Caco-2 (cell line): ENCODE data around the gene MRPL27. TPM values are rescaled to one million over a fixed set of nuclear protein-coding genes. Genes with fewer than 3 reads are reported as not detected.

ENCODE experiments used
- BruUV-seq: library from RNA; stranded (reverse); fragments of 400-500 nt; replicated peaks from 2 replicates; lab custom pipeline; 2021; lab: Mats Ljungman, UMichigan
- CTCF ChIA-PET: fragments of 300-600 bp; sonication (Branson Sonifier 250); formaldehyde crosslinking; loops from one replicate; lab custom pipeline; 2022; ENCODE audit warnings: antibody characterized with exemption; lab: Charles Lee
- POLR2A ChIA-PET: fragments of 300-600 bp; sonication (Branson Sonifier 250); formaldehyde crosslinking; loops from one replicate; lab custom pipeline; 2022; ENCODE audit warnings: antibody characterized with exemption; lab: Charles Lee
- DNase-seq, 2 experiments: peaks; one replicate each; pipeline versions ENCODE4 v3.0.0 to v3.0.0-alpha.2; 2020 to 2022
- H3K27me3 ChIP-seq: replicated peaks from 2 replicates; pipeline ENCODE4 v1.6.0; 2011; ENCODE audit warnings: low read length; ENCODE audit not compliant: control insufficient read depth, insufficient read depth
- H3K36me3 ChIP-seq: 2 replicates; pipeline ENCODE4 v1.5.1; 2011; ENCODE audit warnings: low read length; ENCODE audit not compliant: control insufficient read depth, insufficient read depth
- H3K4me1 ChIP-seq: fragments of 250-450 bp; sonication (Bioruptor Pico); 2 replicates; pipeline ENCODE4 v1.5.1; 2020; ENCODE audit warnings: mild to moderate bottlenecking
- H3K4me3 ChIP-seq: 2 replicates; pipeline ENCODE4 v1.5.1; 2011; ENCODE audit warnings: low read depth, mild to moderate bottlenecking, control low read depth, low read length
- H3K9me3 ChIP-seq: fragments of 250-450 bp; sonication (Bioruptor Pico); 2 replicates; pipeline ENCODE4 v1.5.1; 2020; ENCODE audit warnings: mild to moderate bottlenecking, moderate library complexity
- H3K27ac Mint-ChIP-seq: one replicate; pipeline ENCODE4 v1.8.0; 2022; ENCODE audit warnings: mixed read lengths; ENCODE audit not compliant: unreplicated experiment
- H3K27me3 Mint-ChIP-seq: one replicate; pipeline ENCODE4 v1.8.0; 2022; ENCODE audit warnings: mixed read lengths; ENCODE audit not compliant: insufficient read depth, unreplicated experiment
- H3K36me3 Mint-ChIP-seq: one replicate; pipeline ENCODE4 v1.8.0; 2022; ENCODE audit warnings: mild to moderate bottlenecking, mixed read lengths; ENCODE audit not compliant: insufficient read depth, unreplicated experiment
- H3K4me1 Mint-ChIP-seq: one replicate; pipeline ENCODE4 v1.8.0; 2022; ENCODE audit warnings: low read depth, mixed read lengths; ENCODE audit not compliant: unreplicated experiment
- H3K4me3 Mint-ChIP-seq: one replicate; pipeline ENCODE4 v1.8.0; 2022; ENCODE audit warnings: mild to moderate bottlenecking, moderate library complexity, mixed read lengths; ENCODE audit not compliant: unreplicated experiment
- H3K9me3 Mint-ChIP-seq: one replicate; pipeline ENCODE4 v1.8.0; 2022; ENCODE audit warnings: mixed read lengths; ENCODE audit not compliant: unreplicated experiment
- intact Hi-C: fragments of 100-400 bp; cut with micrococcal nuclease; formaldehyde crosslinking; loops from one replicate; pipeline ENCODE4 v1.10.0; 2022; ENCODE audit not compliant: unreplicated experiment
- total RNA-seq: library from RNA; stranded (reverse); gene quantifications from 2 replicates; pipeline ENCODE4 v1.2.3, GENCODE V29; 2022
- TF ChIP-seq, protein P1 (sequence below), 2 experiments: fragments of 200-600 bp in 1 of 2; IDR thresholded peaks; 1 replicate in 1 of 2; 2 replicates in 1 of 2; pipeline versions ENCODE4 v1.5.1 to v1.8.0; 2011 to 2022; ENCODE audit warnings: antibody characterized with exemption in 1 of 2, control low read depth in 1 of 2, inconsistent platforms in 1 of 2, low read depth in 1 of 2, low read length in 1 of 2, mild to moderate bottlenecking in 1 of 2, moderate library complexity in 1 of 2; ENCODE audit not compliant: insufficient read depth in 1 of 2, severe bottlenecking in 1 of 2, unreplicated experiment in 1 of 2

MRPL27 gene
- total RNA-seq, 1 experiment from 2014 or later, result 196 TPM

DNA sequence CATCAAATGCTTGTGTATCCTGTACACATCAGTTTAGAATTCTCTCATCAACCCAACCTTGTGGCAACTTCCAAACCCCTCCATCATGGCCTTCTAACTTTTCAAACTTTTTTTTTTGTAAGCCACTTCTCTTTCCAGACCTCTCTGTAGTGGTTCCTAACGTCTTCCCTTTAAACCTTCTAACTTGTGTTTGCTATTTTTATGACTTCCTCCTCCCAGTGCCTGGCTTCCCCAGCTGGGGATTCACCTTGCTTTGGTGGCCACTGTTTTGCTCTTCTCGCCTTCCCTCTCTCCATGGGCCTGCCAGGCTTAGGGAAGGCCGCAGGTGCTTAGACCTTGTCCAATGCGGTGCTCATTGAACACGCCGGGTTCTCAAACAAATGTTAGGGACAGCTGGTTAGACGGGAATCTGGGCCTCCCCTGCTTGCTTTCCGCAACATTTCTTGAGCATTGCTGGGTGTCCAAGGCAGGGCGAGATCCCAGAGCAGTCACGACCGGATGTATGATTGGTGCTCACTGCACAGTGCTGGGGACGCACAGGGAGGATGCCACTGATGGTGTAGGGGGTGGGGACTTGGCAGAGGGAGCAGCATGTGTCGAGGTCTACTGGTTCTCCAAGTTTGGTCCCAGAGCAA, 28.1 kb downstream of the MRPL27 start:
- H3K9me3 ChIP-seq, result peaks cover 8% of the 10 kb centered on the region
- intact Hi-C loops, result loop anchor here (1.0 kb wide), 1 partner anchor 145 kb away; no protein-coding TSS in a partner anchor
- DNase-seq, result peak in 1 of 2 experiments; percentile 59
- ChIA-PET CTCF (interaction anchor here (0.8 to 1.8 kb wide), 2 partner anchors 145 to 193 kb away, joined by 3 to 8 read pairs; no protein-coding TSS in a partner anchor), POLR2A (no interaction called here)
- Mint-ChIP-seq H3K4me3 (peak overlapping the region; percentile 96), H3K36me3 (peaks cover 16% of the 10 kb centered on the region), H3K27me3 (no peaks in the 10 kb centered on the region), H3K27ac (peak overlapping the region; percentile 81), H3K4me1 (peaks cover 22% of the 10 kb centered on the region), H3K9me3 (no peaks in the 10 kb centered on the region)
- H3K27me3 ChIP-seq, result no peaks in the 10 kb centered on the region
- 0 out of 2 replicates have a peak, but pooled peaks cover 2% of the 10 kb centered on the region for H3K36me3 ChIP-seq
- peak overlapping the region; percentile 85 for H3K4me3 ChIP-seq
- H3K4me1 ChIP-seq, result peaks cover 13% of the 10 kb centered on the region
- BruUV-seq, result no TSS peak
- TF ChIP-seq, protein P1, sequence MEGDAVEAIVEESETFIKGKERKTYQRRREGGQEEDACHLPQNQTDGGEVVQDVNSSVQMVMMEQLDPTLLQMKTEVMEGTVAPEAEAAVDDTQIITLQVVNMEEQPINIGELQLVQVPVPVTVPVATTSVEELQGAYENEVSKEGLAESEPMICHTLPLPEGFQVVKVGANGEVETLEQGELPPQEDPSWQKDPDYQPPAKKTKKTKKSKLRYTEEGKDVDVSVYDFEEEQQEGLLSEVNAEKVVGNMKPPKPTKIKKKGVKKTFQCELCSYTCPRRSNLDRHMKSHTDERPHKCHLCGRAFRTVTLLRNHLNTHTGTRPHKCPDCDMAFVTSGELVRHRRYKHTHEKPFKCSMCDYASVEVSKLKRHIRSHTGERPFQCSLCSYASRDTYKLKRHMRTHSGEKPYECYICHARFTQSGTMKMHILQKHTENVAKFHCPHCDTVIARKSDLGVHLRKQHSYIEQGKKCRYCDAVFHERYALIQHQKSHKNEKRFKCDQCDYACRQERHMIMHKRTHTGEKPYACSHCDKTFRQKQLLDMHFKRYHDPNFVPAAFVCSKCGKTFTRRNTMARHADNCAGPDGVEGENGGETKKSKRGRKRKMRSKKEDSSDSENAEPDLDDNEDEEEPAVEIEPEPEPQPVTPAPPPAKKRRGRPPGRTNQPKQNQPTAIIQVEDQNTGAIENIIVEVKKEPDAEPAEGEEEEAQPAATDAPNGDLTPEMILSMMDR (IDR thresholded peaks at IDR 0.05; ENCODE audit: insufficient read depth in 1 of 2, low read depth in 1 of 2, low read length in 1 of 2, severe bottlenecking in 1 of 2, unreplicated experiment in 1 of 2), result no peak

DNA sequence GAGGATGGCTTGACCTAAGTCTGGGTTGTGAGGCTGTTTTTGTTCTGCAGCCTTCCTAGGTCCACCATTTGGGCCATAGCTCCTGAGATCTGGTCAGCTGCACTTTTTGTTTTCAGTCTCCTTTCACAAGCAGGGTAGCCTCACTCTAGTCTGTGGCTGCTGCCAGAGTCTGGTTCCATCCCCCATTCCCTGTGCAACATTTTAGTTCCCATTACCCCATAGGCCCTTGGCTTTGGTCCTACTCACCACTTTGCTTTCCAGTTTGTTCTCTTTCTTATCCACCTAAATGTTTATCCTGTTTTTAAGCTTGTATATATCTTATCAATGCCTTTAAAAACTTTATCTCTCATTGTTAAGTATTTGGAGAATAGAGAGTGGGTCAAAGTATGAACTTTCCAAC, 33.6 kb downstream of the MRPL27 start:
- Mint-ChIP-seq H3K9me3 (peaks cover 15% of the 10 kb centered on the region), H3K27ac (no peak overlapping the region), H3K36me3 (no peaks in the 10 kb centered on the region), H3K4me3 (no peak overlapping the region), H3K4me1 (peaks cover under 1% of the 10 kb centered on the region), H3K27me3 (no peaks in the 10 kb centered on the region)
- POLR2A ChIA-PET, result no interaction called here
- Histone ChIP-seq H3K9me3 (peaks cover 16% of the 10 kb centered on the region), H3K4me3 (no peak overlapping the region), H3K27me3 (no peaks in the 10 kb centered on the region), H3K4me1 (no peaks in the 10 kb centered on the region), H3K36me3 (no peaks in the 10 kb centered on the region)
- intact Hi-C loops, result no loop called here
- BruUV-seq, result no TSS peak
- peak in 1 of 2 experiments; percentile 19 for DNase-seq
- TF ChIP-seq, protein P1 (IDR thresholded peaks at IDR 0.05; ENCODE audit: insufficient read depth in 1 of 2, low read depth in 1 of 2, low read length in 1 of 2, severe bottlenecking in 1 of 2, unreplicated experiment in 1 of 2), result no peak
- CTCF ChIA-PET, result interaction anchor here (1.4 kb wide), 1 partner anchor 58 kb away, joined by 6 read pairs; the partner anchor contains the start of gene LRRC59

DNA sequence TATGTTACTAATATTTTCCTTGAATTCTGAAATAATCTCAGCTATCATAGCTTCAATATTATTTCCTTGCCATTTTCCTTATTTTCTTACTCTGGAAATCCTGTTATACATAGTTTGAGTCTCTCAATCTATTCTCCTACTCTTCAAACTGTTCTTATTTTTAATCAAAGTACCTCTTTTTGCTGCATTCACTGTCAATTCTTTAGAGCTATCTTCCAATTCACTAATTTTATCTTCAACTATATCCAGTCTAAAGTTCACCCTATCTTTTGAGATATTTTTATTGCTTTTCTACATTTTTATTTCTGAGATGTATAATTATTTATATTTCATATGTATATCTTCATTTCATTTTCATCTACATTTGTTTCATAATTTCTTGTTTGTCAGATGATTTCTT, 34.3 kb downstream of the MRPL27 start:
- no peak for DNase-seq
- H3K36me3 ChIP-seq, result no peaks in the 10 kb centered on the region
- no peak overlapping the region for H3K27ac Mint-ChIP-seq
- POLR2A ChIA-PET, result no interaction called here
- H3K36me3 Mint-ChIP-seq, result no peaks in the 10 kb centered on the region
- no peaks in the 10 kb centered on the region for H3K27me3 ChIP-seq
- no peak overlapping the region for H3K4me3 ChIP-seq
- no peak overlapping the region for H3K4me3 Mint-ChIP-seq
- peaks cover 3% of the 10 kb centered on the region for H3K27me3 Mint-ChIP-seq
- intact Hi-C loops, result no loop called here
- H3K9me3 ChIP-seq, result peaks cover 16% of the 10 kb centered on the region
- H3K9me3 Mint-ChIP-seq, result peaks cover 15% of the 10 kb centered on the region
- BruUV-seq, result no TSS peak
- H3K4me1 ChIP-seq, result no peaks in the 10 kb centered on the region
- H3K4me1 Mint-ChIP-seq, result no peaks in the 10 kb centered on the region
- TF ChIP-seq, protein P1 (IDR thresholded peaks at IDR 0.05; ENCODE audit: insufficient read depth in 1 of 2, low read depth in 1 of 2, low read length in 1 of 2, severe bottlenecking in 1 of 2, unreplicated experiment in 1 of 2), result no peak
- CTCF ChIA-PET, result interaction anchor here (1.4 kb wide), 1 partner anchor 59 kb away, joined by 6 read pairs; the partner anchor contains the start of gene LRRC59
